Measurements from ENCODE around the gene ADAMTS15. TPM values are rescaled to one million over a fixed set of nuclear protein-coding genes. Genes with fewer than 3 reads are reported as not detected.

ADAMTS15 gene
- total RNA-seq, 1 experiment from 2014 or later: 0.83 TPM

DNA sequence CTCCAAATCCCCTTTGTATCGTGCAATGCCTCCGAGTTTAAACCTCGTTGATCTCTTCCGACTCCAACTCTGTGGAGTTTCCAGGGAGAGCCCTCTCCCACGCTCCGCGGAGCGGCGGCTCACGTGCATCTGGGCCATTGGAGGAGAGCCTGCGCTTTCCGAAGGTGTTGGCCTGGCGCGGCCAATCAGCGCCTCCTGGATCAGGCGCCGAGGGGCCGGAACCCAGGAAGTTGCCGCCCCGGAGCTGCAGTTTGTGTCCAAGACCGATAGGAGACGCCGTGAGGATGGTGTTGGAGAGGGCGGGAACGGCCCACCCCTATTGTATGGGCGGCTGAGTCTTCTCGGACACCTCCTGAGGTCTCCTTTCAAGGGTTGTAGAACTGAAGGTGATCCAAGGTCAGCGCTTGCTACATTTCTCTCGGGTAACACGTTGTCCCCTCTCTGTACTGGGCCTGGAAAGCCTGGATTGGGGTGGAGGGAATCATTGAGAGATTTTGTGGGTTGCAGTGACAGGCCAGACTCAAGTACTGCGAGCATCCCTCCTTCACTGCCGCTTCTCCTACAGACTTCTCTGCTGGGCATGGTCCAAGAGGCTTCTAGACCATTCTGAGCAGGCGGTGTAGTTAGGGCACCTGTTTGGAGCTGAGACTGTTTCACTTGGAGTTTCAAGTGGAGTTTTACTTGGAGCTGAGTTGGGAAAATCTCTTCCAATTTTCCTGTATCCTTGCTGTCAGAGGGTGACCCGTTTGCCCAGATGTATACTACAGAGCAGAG lies 1.7 kb downstream of the ADAMTS15 start:
- no peak for DNase-seq
- Mint-ChIP-seq H3K4me1 (ENCODE audit: low read depth, unreplicated experiment) (no peaks in the 10 kb centered on the region), H3K9me3 (ENCODE audit: low read depth, unreplicated experiment) (no peaks in the 10 kb centered on the region), H3K27me3 (ENCODE audit: unreplicated experiment) (peaks cover 23% of the 10 kb centered on the region), H3K36me3 (ENCODE audit: insufficient read depth, unreplicated experiment) (peaks cover 4% of the 10 kb centered on the region), H3K27ac (ENCODE audit: unreplicated experiment) (no peak overlapping the region), H3K4me3 (ENCODE audit: low read depth, unreplicated experiment) (no peak overlapping the region)
- no peak for TF ChIP-seq CTCF (IDR thresholded peaks at IDR 0.05; ENCODE audit: unreplicated experiment)
- no TSS peak for BruUV-seq (replicated peaks)
- CTCF ChIA-PET: no interaction called here
- intact Hi-C loops (cut with micrococcal nuclease; ENCODE audit: unreplicated experiment): loop anchor here (5.0 kb wide), 1 partner anchor 397 kb away; no protein-coding TSS in a partner anchor

- H3K4me1 Mint-ChIP-seq (ENCODE audit: low read depth, unreplicated experiment): no peaks in the 10 kb centered on the region
- no peak for TF ChIP-seq CTCF (IDR thresholded peaks at IDR 0.05; ENCODE audit: unreplicated experiment)
- CTCF ChIA-PET: no interaction called here
- DNase-seq: no peak
- H3K4me3 Mint-ChIP-seq (ENCODE audit: low read depth, unreplicated experiment): no peak overlapping the region
- no TSS peak for BruUV-seq (replicated peaks)
- peaks cover 4% of the 10 kb centered on the region for H3K36me3 Mint-ChIP-seq (ENCODE audit: insufficient read depth, unreplicated experiment)
- H3K27ac Mint-ChIP-seq (ENCODE audit: unreplicated experiment): no peak overlapping the region
- intact Hi-C loops (cut with micrococcal nuclease; ENCODE audit: unreplicated experiment): loop anchor here (5.0 kb wide), 1 partner anchor 396 kb away; no protein-coding TSS in a partner anchor
- H3K27me3 Mint-ChIP-seq (ENCODE audit: unreplicated experiment): peaks cover 18% of the 10 kb centered on the region
- no peaks in the 10 kb centered on the region for H3K9me3 Mint-ChIP-seq (ENCODE audit: low read depth, unreplicated experiment)
Measured at GRCh38 chr11:130451231-130452019, 3.0 kb downstream of the ADAMTS15 start.

- CTCF ChIA-PET: no interaction called here
- Mint-ChIP-seq H3K36me3 (ENCODE audit: insufficient read depth, unreplicated experiment) (peaks cover 4% of the 10 kb centered on the region), H3K27ac (ENCODE audit: unreplicated experiment) (no peak overlapping the region), H3K9me3 (ENCODE audit: low read depth, unreplicated experiment) (no peaks in the 10 kb centered on the region), H3K4me3 (ENCODE audit: low read depth, unreplicated experiment) (no peak overlapping the region), H3K27me3 (ENCODE audit: unreplicated experiment) (peaks cover 13% of the 10 kb centered on the region), H3K4me1 (ENCODE audit: low read depth, unreplicated experiment) (no peaks in the 10 kb centered on the region)
- intact Hi-C loops (cut with micrococcal nuclease; ENCODE audit: unreplicated experiment): loop anchor here (5.0 kb wide), 1 partner anchor 395 kb away; no protein-coding TSS in a partner anchor
- no peak for TF ChIP-seq CTCF (IDR thresholded peaks at IDR 0.05; ENCODE audit: unreplicated experiment)
- no peak for DNase-seq
- BruUV-seq (replicated peaks): no TSS peak
Measured at GRCh38 chr11:130452176-130452575, 3.7 kb downstream of the ADAMTS15 start.

GRCh38 chr11:130452940-130453339 lies 4.5 kb downstream of the ADAMTS15 start:
- Mint-ChIP-seq H3K4me3 (ENCODE audit: low read depth, unreplicated experiment) (no peak overlapping the region), H3K4me1 (ENCODE audit: low read depth, unreplicated experiment) (no peaks in the 10 kb centered on the region), H3K27me3 (ENCODE audit: unreplicated experiment) (peaks cover 13% of the 10 kb centered on the region), H3K9me3 (ENCODE audit: low read depth, unreplicated experiment) (no peaks in the 10 kb centered on the region), H3K36me3 (ENCODE audit: insufficient read depth, unreplicated experiment) (peaks cover 4% of the 10 kb centered on the region), H3K27ac (ENCODE audit: unreplicated experiment) (no peak overlapping the region)
- TF ChIP-seq CTCF (IDR thresholded peaks at IDR 0.05; ENCODE audit: unreplicated experiment): no peak
- intact Hi-C loops (cut with micrococcal nuclease; ENCODE audit: unreplicated experiment): loop anchor here (5.0 kb wide), 1 partner anchor 394 kb away; no protein-coding TSS in a partner anchor
- no peak for DNase-seq
- BruUV-seq (replicated peaks): no TSS peak
- CTCF ChIA-PET: no interaction called here

Measured in Calu3 (cell line).